ENCODE measurements around the gene IDH3A.
A peak's percentile ranks its signal among the peaks of the same experiment; 100 is the strongest.

Gene IDH3A

DNA sequence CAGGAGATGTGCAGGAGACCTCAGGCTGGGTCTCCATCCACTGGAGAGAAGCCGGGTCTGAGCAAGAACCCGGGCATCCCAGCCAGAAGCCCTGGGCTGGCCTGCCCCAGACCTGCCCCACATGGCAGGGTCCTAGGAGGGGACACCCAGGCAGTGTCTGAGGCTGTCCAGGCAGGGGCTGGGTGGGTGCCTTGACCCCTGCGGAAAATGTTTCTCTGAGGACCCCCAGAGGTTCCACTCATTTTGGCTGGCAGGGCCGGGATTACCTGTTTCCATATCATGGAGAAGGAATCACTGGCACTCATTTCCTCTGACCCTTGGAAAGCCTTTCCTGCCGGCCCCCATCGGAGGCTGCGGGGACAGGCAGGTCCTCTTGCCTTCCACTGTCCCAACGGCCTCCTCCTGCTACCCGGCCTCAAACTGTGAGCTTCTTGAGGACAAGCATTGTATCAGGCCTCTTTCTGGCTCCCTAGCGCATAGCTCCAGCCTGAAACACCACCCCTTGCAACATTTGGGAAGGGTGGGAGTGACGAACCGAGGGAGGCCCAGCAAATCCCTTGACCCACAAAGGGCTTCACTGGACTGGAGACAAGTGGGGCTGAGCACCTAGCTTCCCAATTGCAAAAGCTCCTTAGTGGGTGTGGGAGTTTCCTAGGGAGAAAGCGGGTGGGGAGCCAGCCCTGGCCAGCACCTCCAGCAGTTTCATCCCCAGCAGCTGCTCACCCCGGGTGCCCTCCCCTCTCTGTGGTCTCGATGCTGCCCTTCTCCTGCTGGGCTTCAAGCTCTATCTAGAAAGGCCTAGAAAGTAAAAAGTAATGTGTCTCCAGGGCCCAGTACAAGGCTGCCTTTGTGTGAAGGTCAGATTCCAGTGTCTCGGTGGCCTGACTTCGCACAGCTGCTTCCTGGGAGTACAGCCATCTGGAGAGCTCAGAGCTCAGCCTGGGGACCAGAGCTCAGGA, 55.5 kb downstream of the IDH3A start:
- DNase-seq: peak in 1 of 3 donors; percentile 8

DNA sequence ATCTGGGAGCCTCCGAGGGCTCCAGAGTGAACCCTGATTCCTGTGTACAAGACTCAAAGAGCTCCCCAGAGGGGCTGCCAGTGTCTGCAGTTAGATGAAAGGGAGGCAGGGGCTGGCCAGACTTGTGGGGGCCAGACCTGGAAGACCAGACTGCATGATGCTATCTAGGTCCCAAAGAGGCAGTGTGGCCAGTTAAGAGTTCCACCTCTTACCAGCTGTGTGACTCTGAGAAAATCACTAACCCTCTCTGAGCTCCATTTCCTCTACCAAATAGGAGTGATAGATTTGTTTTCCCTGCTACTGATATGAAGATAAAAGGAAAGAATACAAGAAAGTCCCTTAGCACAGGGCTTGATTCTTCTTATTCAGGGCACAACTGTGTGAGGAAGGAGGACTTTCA, 56.2 kb downstream of the IDH3A start:
- no peak for DNase-seq

DNA sequence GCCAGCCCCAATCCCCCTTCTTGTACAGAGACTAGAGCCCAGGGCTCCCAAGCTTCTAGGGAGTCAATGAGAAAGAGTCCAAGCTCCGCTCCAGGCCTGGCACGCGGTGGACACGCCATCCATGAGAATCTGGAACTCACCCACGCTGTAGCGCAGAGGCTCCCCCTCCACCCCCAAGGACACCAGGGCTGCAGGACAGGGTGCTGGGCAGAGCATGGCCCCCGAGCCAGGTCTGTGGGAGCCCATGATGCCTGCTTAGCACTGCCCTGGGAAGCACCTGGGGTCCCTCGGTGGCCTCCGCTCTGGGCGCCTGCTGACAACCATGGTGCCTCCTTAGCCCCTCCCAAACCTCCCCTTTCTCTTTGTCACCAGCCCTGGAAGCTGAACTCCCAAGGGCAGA, 56.7 kb downstream of the IDH3A start:
- no peak for DNase-seq

DNA sequence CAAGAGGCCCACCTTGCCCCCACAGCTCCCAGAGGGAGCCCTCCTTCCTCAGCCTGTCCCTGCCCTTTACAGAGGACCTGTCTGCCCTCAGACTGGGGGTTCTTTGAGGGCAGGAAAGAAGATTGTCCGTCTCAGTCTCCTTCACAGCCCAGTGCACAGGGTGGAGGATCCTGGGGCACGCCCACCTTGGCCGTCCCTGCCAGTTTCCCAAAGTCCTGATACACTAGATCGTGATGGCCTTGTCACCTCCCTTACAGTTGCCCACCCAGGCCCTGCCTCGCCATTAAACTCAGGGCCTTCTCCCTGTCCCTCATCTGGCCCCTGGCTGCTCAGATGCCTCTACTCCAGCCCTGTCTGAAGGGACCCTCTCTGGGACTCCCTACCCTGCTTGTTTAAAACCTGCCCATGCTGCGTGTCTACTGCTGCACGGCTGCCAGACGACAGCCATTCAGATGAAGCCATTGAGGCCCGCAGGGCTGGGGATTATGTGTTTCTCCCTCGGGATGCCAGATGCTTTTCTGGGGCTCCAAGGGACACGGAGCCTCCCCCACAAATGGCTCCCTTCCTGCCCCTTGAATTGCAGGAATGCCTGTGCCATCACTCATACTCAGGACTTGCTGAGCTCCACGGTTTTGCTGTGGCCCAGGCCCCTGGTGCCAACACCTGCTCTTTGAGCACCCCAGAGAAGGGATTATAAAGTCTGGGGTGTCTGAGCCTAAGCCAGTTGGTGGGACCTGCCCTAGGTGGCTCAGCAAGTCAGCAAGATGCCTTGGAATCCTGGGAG, 57.4 kb downstream of the IDH3A start:
- DNase-seq: no peak

DNA sequence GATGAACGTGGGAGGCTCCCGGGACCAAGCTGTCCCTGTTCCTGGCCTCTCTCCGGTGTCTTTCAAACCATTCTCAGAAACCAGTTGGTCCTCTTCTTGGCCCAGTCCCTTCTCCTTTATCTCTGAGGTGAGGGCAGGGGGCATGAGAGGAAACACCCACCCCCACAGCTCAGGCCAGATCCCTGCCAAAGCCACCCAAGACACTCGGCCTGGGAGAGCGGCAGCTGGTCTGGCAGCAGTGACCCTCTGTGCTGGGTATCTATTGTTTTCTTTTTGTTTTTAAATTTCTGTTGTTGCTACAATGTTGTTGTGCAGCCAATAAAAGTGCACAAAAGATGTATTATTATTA, 57.9 kb downstream of the IDH3A start:
- no peak for DNase-seq

DNA sequence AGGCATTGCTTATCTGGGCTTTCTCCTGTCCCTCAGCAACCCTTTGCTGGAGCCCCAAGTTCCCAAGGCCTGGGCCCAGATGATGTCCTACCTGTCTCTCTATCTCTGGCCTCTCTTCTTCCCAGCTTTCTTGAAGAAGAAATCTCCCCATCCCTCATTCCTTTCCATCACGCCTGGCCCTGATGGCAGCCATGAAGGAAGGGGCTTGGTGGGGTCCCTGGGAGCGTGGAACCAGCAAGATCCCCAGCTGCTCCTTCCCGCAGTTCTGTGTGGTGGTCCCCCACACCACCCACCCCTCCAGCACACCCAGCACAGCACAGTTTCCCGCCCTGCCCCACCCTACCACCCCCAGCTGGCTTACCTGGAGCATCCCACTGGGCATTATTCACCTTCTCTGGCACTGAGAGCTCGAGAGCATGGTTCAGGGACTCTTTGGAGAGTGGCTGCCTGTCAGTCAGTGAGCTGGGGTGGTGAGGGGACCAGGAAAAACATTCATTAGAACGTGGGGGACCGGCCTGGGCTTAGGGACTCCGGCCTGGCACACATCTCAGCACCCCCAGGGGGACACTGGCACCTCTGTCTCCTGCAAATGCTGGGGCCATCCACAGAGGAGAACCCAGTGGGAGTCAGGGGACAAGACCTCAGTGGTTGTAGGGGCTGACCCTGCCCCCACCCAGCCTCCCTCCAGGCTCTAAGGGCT, 58.6 kb downstream of the IDH3A start:
- no peak for DNase-seq

DNA sequence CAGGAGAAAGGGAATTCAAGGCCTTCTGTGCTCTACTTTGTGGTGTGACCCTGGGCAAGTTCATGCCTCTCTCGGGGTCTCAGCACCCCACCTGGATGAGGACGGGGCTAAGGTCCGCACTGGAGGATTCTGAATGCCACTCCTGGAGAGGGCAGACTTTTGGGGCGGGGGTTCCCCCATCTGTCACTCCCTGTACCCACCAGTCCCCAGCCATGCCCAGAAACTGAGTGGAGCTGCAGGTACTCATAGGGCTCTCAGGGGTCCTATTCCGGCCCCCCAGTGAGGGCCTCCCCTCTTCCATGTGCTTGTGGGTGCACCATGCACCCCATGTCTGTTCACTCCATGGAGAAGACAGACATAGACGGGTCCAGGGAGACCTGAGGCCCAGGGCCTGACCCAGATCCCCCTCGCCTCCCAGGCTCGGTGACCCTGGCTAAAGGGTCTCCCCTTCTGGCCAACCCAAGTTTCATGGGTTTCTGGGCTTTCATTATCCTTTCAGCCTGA, 59.2 kb downstream of the IDH3A start:
- no peak for DNase-seq

DNA sequence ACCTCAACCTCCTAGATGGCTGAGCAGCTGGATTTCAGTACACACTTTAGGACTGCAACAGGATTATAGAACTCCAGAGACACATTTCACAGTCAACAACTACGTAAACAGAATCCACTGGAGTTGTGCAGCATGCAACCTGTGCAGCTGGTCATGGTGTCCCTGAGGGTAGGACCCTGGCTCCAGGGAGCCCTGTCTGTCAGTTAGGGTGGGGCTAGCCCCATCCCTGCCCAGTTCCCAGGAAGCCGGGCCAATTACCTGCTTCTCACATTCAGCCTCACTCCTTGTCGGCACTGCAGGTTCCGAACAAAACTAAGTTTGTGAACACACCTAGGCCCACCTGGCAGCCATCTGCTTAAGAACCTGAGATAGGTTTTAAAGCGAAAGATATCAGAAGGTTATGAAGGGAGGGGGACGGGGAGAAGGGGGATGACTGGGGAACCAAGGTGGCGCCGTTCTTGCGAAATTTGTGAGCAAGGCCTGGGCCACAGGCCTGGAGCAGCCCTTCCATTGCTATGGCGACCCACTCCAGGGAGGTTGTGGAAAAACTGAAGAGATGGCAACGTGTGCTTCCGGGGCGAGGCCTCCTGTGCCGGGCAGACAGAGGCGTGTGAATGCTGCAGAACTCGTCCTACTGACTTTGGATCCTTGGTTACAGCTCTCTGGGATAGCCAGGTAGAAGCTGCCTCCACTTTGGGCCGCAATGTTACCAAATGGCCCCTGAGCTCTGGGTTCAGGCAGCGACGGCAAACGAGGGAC, 59.9 kb downstream of the IDH3A start:
- no peak for DNase-seq

DNA sequence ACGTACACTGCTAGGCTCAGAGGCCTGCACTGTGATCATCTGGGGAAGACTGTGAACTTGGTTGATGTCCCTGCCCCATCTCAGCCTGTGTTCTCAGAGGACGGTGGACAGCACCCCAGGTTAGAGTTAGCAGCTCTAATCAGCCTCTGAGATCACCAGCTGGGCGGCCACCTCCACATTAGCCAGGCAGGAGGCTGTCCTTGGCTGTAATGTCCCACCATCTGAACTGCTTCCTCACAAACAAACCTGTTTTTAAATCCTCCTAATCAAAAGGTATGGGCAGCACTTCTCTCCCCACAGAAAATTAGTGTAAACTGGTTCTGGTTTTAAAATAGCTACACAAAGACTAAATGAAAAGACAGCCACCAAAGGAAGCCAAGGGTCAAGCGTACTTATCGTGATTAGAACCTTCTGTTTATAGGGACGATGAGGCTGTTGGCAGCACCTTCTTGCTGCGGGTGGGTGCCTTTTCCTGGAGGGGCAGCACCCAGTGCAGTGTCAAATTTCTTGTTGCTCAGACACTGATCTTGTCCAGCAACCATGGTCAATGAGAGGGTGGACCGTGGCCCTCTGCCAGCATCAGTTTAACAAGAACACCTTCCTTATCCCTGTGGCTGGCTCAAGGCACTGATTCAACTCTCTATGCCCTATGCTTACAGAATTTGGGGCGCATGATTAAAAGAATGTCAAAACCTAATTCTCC, 60.6 kb downstream of the IDH3A start:
- DNase-seq: no peak

DNA sequence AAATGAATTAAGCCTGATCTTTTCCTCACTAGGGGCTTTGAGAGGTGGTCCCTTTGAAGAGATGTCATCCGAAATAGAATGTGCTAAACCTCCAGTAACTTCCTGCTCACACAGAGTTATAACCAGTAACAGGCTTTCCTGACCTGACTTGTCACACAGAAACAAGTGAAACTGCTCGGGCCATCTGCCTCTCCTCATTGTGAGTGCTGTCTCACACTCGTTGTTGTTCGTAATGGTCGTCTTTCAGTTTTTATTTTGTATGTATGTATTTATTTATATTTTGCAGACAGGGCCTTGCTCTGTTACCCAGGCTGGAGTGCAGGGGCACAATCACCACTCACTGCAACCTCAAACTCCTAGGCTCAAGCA, 61.2 kb downstream of the IDH3A start:
- no peak for DNase-seq

DNA sequence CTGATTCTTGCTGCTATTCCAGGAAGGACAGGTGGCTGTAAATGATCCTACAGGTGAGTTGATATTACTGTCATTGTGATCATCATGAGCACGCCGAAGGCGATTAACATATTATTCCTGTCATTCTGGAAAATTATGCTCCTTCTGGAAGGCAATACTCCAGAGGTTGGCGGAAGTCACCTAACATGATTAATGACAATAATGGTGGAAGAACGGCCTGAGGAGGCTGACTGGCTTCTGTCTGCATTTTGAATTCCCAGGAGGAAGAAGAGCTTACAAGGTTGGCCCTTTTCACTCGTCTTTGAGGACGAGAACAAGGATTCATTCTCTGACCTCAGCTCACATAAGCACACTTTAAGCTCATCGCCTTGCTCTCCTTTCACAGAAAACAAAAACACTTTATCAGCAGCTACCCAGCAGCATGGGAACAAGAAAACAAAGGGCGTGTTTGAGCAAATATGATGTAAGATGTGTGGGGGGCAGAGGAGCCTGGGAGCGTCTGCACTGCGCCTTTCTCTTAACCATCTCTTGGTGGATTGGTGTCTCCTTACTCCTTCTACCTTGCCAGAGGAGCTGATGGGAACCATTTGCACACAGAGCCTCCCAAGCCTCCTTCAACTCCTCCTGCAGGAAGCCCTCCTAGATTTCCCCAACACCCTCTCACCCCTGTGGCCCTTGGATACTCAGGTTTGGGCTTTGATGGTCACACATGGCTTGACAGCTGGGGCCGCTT, 62.2 kb downstream of the IDH3A start:
- DNase-seq: no peak

DNA sequence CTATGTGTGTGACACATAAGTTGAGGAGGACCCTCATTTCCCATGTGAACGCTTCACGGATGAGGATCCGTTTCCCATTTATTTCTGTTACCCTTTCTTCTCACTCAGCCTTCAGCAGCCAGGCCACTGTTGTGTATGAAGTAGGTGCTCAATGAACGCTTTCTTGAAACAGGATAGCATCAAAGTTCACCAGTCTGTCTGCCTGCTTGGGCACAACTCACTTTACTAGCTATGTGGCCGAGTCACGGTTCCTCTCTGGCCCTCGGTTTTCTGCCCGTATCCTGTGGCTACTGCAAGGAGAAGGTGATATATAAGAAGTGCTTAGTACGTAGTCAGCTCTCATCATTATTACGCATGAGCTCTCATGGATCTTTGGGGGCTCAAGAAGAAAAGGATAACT, 62.8 kb downstream of the IDH3A start:
- no peak for DNase-seq

DNA sequence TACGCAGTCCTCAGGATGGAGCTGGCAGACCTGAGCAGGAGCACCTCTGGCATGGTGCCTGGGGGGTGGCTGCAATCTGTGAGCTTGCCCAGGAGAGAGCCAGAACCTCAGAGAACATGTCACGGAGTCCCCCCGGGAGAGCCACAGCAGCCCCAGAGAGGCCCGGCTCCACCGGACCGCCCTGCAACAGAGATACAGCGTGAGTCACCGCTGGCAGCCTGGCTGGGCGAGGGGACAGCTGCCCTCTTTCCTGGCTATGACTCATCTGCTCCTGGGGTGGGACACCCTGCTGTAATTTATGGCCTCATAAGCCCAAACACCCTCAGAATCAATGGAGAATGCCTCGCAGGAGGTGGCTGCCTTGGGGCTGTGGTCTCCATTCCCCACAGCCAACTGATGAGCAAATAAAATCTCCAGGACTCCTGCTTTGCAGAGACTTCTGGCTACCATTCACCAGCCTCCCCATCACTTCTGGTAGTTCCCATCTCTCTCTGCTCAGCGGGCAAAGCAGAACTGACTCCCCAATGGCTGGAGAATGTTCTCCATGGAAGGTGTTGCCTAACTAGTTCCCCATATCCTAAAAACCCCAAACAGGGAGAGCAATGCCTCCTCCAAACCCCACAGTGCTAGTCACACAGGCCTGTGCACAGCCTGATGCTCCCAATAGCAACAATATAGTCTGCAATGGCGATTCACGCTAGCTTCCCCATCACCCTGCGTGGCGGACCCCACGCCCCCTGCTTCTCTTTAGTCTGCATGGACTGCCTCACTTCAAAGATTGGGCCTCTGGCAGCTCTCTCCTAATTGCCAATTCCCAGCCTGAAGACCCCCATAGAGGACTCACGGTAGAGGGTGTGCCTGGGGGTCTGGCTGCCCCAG, 63.6 kb downstream of the IDH3A start:
- DNase-seq: peak in 2 of 3 donors; percentile 21 to 23

DNA sequence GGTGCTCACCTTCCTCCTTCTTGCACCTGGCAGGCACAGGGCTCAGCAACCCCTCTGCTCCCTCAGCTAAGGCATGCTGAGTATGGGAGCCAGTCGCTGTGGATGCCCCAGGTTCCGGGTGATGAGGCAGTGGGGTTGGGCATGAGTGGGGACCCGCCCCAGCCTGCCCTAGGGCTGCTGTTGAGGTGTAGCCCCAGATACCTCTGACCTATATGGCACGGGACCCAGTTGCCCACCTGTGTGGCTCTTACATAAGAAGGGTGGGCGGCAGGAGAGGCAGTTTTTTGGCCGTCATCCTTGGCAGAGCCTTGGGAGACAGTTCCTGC, 64.2 kb downstream of the IDH3A start:
- no peak for DNase-seq

DNA sequence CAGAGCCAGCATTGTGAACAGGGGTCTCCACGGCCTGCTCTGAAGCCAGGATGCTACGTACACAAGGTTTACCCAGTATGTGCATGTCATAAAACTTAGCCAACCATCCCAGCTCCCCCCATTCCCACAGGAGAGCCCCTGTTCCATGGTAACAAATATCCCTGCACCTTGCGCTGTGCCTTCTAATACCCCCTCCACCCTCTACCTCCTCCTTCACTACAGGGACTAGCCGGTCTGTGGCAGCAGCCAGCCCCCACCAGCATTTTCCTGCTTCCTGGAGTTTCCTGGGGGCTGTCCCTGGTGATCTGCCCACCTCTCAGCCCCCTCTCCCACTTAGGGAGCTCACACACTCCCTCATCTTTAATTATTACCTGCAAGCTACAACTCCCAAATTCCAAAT, 64.8 kb downstream of the IDH3A start:
- no peak for DNase-seq

DNA sequence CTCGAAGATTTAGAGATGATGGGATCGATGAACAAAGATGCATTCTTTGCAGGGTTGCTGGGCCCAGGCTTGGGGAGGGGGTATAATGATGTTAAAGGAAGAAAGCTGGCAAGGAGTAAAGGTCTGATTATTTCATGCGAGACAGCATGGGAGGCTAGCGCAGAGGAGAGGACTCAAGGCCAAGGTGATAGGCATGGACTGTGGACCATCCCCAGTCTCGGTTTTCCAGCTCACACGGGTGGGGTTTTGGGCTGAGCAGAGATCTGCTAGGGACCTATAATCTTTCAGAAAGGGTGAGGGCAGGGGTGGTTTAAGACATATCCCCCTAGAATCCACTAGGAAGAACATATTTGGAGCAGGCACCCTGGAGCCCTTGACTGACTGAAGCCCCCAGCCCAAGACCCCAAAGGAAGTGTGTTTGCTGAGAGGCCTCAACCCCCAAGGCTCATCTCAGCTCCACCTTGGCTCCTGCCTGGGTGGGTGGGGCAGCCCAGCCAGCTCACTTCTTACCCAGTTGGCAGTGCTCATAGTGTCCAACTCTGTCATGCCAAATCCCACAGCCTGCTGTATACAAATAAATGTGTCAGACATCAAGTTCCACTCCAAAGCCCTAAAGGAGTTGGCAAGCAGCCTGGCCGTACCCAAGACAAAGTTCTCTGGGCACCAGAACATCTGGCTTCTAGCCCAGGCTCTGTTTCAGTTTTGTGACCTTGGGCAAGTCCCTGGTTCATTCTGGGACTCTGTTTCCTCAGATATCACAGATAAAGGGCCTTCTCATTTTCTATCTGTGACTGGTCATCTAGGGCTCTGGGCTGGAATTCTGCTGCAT, 67.3 kb downstream of the IDH3A start:
- no peak for DNase-seq

DNA sequence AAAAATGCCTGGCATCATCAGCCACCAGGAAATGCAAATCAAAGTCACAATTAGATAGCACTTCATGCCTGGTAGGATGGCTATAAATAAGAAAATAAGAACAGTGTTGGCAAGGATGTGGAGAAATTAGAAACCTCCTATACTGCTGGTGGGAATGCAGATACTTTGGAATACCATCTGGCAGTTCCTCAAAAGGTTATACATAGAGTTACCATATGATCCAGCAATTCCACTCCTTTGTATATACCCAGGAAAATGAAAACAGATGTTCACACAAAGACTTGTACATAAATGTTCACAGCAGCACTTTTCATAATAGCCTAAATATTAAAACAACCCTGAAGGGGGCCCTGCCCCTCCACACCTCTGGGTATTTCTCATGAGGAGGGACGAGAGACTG, 71.6 kb downstream of the IDH3A start:
- no peak for DNase-seq

All from suppressor macrophage treated with lipopolysaccharide for 1 hour (primary cell).